Stimulated activated memory B cell treated with anti-CD40 and anti-IgM and Interleukin-4, amounts not matched to agents 10 μg/mL and 1 μg/mL and 100 μg/mL, for 72 hours (primary cell): ENCODE data around the gene GRIK3.

ENCODE experiments used
- ATAC-seq: fragments of 150-1000 bp; cut with Tn5 transposase; 2 replicates; pipeline ENCODE4 v1.10.0; 2021
- H3K27ac Mint-ChIP-seq: one replicate; pipeline ENCODE4 v1.8.0; 2022; ENCODE audit warnings: mild to moderate bottlenecking, mixed read lengths
- H3K27me3 Mint-ChIP-seq: one replicate; pipeline ENCODE4 v1.8.0; 2022; ENCODE audit warnings: mixed read lengths
- H3K36me3 Mint-ChIP-seq: one replicate; pipeline ENCODE4 v1.8.0; 2022; ENCODE audit warnings: mixed read lengths
- H3K4me1 Mint-ChIP-seq: one replicate; pipeline ENCODE4 v1.8.0; 2022; ENCODE audit warnings: mixed read lengths
- H3K4me3 Mint-ChIP-seq: one replicate; pipeline ENCODE4 v1.8.0; 2022; ENCODE audit warnings: mild to moderate bottlenecking, moderate library complexity, mixed read lengths
- H3K9me3 Mint-ChIP-seq: one replicate; pipeline ENCODE4 v1.8.0; 2022; ENCODE audit warnings: mixed read lengths

The GRIK3 gene

DNA sequence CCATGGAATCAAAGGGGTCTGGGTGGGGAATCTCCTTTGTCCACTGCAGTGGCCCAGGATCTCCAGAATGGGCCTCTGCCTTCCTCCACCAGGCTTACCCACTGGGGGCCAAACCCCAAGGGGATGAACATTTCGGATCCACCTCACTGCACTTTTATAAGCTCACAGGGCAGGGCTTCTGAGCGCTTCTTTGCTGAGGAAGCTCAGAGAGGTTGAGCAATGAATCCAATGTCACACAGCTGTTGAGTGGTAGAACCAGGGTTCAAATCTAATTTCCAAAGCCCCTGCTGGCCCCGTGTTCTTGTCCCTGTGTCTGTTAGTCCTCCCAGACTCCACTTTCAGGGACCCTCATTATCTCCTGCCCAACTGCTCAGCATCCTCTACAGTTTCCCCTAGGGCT is 250.8 kb downstream of the GRIK3 start:
- H3K4me1 Mint-ChIP-seq: no peaks in the 10 kb centered on the region
- H3K9me3 Mint-ChIP-seq: no peaks in the 10 kb centered on the region
- peaks cover 39% of the 10 kb centered on the region for H3K27me3 Mint-ChIP-seq
- H3K27ac Mint-ChIP-seq: no peak overlapping the region
- H3K36me3 Mint-ChIP-seq: no peaks in the 10 kb centered on the region
- no peak overlapping the region for H3K4me3 Mint-ChIP-seq
- no peak for ATAC-seq

DNA sequence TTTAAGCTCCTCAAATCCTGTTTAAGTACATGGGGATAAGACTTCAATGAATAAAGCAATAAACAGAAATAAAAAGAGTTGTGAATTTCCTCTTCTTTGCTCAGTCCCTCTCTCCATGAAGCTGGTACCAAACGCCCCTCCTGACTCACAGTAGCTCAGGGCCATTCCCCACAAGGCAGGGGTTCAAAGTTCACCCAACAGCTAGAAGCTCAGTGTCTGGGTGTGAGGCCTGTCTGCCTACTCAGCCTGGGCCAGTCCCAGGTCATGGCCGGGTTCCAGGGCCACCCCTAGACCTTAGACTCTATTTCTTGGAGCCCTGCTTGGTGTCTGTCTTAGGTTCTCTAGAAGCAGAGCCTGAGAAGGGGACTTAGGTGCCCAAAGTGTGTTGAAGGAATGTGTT is 251.5 kb downstream of the GRIK3 start:
- no peak for ATAC-seq
- Mint-ChIP-seq H3K4me3 (no peak overlapping the region), H3K27ac (no peak overlapping the region), H3K36me3 (no peaks in the 10 kb centered on the region), H3K4me1 (no peaks in the 10 kb centered on the region), H3K27me3 (peaks cover 35% of the 10 kb centered on the region), H3K9me3 (no peaks in the 10 kb centered on the region)

DNA sequence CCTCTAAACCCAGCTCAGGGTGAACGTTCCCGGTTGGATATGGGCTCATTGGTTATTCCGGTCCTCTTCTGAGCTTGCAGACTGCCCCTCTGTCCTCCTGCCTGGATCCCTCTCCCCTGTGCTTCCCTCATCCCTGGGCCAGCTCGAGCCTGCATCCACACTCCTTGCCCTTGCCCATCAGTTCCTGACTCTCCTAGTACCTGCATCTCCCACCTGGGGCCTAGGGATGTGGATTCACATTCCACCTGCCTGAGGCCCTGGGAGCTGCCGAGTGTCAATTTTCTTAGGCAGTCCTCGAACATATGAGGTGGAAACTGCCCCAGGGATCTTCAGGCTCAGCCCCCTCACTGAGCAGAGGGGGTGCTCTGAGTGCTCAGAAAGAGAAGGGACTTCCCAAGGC is 252.2 kb downstream of the GRIK3 start:
- Mint-ChIP-seq H3K4me3 (no peak overlapping the region), H3K27ac (no peak overlapping the region), H3K27me3 (peaks cover 28% of the 10 kb centered on the region), H3K4me1 (no peaks in the 10 kb centered on the region), H3K36me3 (no peaks in the 10 kb centered on the region), H3K9me3 (no peaks in the 10 kb centered on the region)
- ATAC-seq: no peak

DNA sequence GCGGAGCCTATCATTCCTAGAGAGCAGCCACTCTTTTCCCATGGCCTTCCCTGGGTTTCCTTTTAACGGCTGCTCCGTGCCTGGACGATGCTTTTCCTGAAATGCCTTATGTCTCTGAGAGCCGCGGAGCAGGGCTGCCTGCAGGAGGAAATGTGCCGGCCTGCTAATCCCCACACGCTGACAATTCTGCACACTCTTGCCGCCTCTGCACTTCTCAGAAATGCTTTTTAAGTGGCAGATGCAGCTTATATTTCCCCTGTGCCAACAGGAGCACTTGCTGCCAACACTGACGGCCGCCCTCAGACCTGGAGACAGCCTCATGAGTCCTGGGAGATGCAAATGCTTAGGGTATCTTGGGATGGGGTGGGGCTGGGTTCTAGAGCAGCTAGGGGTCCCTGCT is 253.2 kb downstream of the GRIK3 start:
- Mint-ChIP-seq H3K9me3 (no peaks in the 10 kb centered on the region), H3K4me3 (no peak overlapping the region), H3K27ac (no peak overlapping the region), H3K36me3 (no peaks in the 10 kb centered on the region), H3K27me3 (peaks cover 30% of the 10 kb centered on the region), H3K4me1 (no peaks in the 10 kb centered on the region)
- no peak for ATAC-seq

DNA sequence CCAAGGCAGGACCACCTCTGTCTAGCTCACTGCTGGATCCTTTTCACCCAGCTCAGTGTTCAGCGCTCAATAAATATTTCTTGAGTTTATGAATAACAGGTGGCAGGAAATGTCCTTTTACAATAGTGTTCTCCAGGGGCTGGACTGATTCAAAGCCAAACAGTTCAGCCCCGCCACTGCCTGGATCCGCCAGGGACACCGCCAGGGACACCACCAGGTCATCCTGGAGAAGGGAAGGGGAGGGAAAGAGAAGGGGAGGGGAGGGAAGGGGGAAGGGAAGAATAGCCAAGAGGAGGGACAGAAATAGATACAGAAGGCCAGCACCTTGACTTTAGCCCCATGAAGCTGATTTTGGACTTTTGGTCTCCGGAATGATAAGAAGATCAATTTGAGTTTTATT is 255.6 kb downstream of the GRIK3 start:
- Mint-ChIP-seq H3K4me3 (no peak overlapping the region), H3K4me1 (no peaks in the 10 kb centered on the region), H3K9me3 (no peaks in the 10 kb centered on the region), H3K27ac (no peak overlapping the region), H3K27me3 (peaks cover 40% of the 10 kb centered on the region), H3K36me3 (no peaks in the 10 kb centered on the region)
- no peak for ATAC-seq

DNA sequence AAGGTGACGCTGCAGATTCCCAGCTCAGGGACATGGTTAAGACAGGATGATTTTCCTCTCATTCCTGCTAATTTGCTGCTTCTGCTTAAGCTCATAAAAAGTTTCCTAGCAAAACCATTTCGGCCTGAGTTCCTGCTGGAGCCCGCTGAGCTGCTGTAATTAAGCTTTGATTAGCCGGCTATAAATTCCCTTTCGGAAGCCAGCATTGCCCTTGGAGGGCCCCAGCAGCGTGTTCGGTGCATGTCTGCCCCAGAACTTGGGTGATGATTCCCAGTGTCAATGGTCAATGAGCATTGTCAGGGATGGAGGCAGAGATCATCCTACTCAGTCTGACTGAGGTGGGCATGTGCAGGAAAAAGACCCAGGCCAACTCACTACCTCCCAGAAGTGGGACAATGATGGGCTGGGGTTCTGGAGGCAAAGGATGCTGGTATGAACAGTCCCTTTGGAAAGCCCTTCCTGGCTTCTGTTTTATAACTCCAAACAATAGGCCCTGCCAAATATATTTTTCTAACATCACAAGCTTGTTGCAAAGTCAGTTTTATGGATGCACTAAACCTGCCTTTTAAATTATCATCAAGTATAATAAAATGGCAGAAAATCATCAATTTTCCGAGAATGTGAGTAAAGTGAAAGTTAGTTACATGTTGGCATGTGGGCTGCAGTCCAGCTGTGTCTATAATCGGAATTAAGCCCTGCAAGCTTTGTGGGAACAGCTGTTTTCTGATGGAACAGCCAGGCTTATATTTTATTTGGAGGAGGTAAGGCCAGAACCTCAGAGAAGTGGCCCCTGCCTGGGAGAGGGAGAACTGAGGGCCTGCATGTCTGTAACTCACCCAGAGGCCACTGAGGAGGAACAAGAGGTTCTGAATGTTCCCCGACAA is 257.1 kb downstream of the GRIK3 start:
- peaks cover 40% of the 10 kb centered on the region for H3K27me3 Mint-ChIP-seq
- no peak overlapping the region for H3K27ac Mint-ChIP-seq
- no peaks in the 10 kb centered on the region for H3K4me1 Mint-ChIP-seq
- no peak for ATAC-seq
- no peaks in the 10 kb centered on the region for H3K36me3 Mint-ChIP-seq
- H3K9me3 Mint-ChIP-seq: no peaks in the 10 kb centered on the region
- H3K4me3 Mint-ChIP-seq: no peak overlapping the region

DNA sequence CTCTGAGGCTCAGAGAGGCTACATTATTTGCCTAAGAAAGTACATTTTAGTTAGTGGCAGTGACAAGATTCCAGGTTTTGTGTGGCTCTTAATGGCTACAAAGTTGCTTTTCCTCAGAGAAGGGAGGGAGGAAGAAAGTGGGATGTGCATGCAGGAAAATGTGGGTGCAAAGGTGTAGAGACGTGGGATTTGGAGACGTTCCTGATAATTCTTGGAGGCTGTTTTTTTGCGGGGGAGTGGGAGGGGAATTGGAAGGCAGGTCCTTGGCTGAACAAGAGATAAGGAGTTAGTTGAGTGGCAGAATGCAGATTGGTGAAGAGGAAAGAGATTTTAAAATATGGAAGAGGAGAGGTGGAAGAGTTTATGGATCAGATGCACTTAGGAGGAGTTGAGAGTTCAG is 258.1 kb downstream of the GRIK3 start:
- no peaks in the 10 kb centered on the region for H3K4me1 Mint-ChIP-seq
- H3K27me3 Mint-ChIP-seq: peaks cover 35% of the 10 kb centered on the region
- no peak overlapping the region for H3K4me3 Mint-ChIP-seq
- H3K36me3 Mint-ChIP-seq: no peaks in the 10 kb centered on the region
- ATAC-seq: no peak
- no peak overlapping the region for H3K27ac Mint-ChIP-seq
- H3K9me3 Mint-ChIP-seq: no peaks in the 10 kb centered on the region

DNA sequence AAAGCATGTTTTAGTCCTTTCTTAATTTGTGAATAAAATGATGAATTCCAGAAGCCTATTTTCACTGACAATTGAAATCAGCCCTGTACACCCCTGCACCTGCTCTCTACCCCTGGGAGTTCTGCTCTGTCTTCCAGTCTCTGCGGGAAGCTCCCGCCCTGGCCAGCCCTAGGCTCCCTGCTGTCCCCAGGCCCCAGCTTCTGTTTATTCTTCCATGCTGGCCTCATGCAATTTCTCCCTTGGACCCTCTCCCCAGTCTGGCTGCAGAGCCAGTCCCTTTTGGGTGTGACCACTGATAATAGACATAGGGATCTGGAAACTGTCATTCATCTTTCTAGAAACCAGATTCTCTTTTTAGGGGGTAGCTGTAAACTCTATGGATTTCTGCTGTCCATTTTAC is 258.6 kb downstream of the GRIK3 start:
- no peaks in the 10 kb centered on the region for H3K9me3 Mint-ChIP-seq
- H3K4me3 Mint-ChIP-seq: no peak overlapping the region
- H3K4me1 Mint-ChIP-seq: no peaks in the 10 kb centered on the region
- H3K27ac Mint-ChIP-seq: no peak overlapping the region
- H3K36me3 Mint-ChIP-seq: no peaks in the 10 kb centered on the region
- H3K27me3 Mint-ChIP-seq: peaks cover 40% of the 10 kb centered on the region
- ATAC-seq: no peak

DNA sequence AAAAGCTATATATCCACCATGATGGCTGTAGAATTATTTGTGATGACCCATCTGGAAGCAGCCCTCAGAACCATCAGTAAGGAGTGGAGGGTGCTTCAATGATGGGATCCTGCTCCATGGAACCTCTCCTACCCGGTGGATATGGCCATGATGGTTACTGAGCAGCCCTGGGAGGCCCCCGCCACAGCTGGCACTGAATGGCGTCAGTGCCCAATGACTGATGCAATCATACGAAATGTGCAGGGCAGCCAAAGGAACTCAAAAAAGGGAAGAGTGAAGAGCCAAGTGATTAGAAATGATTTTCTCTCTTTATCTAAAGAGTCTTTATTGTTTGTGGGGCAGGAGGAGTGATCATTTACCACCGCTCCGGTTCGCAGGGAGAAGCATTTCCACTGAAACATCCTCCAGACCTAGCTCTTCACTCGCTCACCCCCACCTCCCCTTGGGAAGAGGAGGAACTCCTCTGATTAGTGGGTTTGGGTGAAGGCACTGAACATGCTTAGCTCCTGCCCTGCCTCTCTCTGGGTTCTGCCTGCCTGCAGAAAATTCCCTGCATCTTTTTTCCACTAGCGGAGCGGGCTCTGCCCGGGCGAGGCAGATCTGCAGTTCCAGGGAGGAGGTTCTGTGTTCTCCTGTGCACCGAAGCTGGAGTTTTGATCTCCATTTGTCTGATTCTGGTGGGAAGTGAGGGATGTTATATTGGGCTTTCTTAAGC is 260.3 kb downstream of the GRIK3 start:
- Mint-ChIP-seq H3K36me3 (no peaks in the 10 kb centered on the region), H3K9me3 (no peaks in the 10 kb centered on the region), H3K27me3 (peaks cover 58% of the 10 kb centered on the region), H3K4me3 (no peak overlapping the region), H3K27ac (no peak overlapping the region), H3K4me1 (no peaks in the 10 kb centered on the region)
- no peak for ATAC-seq

DNA sequence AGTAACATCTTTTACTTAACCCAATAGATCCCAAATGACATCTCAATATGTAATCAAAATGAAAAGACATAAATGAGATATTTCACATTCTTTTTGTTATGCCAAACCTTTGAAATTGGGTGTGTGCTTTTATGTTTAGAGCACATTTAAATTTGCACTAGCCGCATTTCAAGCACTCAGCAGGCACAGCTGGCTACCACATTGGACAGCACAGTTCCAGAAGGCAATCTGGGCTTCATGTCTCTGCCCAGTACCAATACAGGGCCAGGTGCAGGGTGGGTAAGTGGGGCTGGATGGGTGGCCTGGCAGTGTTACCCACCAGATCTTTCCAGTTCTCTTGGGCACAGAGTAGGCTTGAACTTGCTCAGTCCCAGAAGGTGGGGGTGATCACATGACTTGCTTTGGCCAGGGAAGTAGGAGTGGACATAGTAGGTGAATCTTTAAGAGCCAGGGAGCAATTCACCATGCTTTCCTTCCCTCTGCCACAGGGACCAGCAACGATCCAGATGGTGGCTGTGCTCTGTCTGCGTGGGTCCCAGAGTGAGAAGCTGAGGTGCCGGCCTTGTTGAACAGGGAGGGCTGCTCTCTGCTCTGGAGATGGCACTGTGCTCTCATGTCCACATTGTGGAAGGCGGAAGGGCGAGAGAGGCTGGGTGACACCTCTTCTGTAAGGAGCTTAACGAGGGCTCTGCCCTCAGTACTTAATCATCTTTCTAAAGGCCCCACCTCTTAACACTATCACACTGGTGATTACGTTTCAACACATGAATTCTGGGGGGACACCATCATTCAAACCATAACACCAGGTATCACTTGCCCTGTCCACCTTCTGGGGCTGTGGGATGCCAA is 261.4 kb downstream of the GRIK3 start:
- no peak for ATAC-seq
- Mint-ChIP-seq H3K4me1 (no peaks in the 10 kb centered on the region), H3K36me3 (no peaks in the 10 kb centered on the region), H3K27ac (no peak overlapping the region), H3K9me3 (no peaks in the 10 kb centered on the region), H3K27me3 (peaks cover 69% of the 10 kb centered on the region), H3K4me3 (no peak overlapping the region)

DNA sequence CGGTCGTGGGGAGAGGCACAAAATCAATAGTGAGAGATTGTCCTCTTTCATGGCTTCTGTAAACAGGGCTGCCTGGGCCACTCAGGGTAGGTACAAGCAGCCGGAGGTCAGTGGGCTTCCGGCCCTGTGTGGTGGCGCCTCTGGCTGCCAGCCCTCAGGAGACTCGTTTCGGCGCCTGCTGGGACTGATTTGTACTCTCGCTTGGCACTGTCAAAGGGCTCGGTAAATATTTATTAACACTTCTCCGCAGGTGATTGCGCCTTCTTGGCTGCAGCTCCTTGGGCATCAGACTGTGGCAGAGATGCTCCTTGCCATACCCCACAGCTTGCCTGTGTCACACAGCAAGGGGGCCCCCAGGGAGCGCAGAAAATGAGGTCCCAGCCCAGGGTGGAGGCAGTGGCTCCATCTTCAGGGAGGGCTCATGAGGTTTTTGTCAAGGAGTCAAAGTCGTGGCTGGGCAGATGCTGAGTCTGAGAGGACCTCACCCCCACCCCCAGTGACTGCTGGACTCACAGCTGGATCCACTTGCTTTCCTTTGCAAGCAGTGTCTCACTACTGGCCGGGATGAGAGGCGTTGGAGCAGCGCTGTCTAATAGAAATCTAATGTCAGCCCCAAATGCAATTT is 262.5 kb downstream of the GRIK3 start:
- no peaks in the 10 kb centered on the region for H3K4me1 Mint-ChIP-seq
- H3K27me3 Mint-ChIP-seq: peaks cover 70% of the 10 kb centered on the region
- no peaks in the 10 kb centered on the region for H3K9me3 Mint-ChIP-seq
- ATAC-seq: no peak
- no peak overlapping the region for H3K4me3 Mint-ChIP-seq
- no peaks in the 10 kb centered on the region for H3K36me3 Mint-ChIP-seq
- no peak overlapping the region for H3K27ac Mint-ChIP-seq

DNA sequence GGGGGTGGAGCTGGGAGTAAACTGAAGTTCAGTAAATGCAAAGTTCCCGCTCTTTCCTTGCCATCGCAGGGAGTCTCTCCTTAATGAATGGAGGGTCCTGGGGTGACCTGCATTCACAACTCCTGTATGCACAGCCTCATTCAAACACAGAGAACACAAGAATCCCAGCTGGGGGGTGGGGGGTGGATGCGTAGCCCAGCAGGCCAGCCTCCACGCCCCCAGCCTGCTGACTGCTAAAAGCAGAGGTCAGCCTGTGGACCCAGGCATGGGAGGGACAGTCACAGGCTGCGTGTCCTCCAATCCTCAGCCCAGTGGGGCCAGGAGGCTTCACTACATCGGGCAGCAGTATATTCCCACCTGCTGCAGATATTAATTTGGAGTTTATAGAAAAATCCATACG is 263.1 kb downstream of the GRIK3 start:
- no peak for ATAC-seq
- no peak overlapping the region for H3K4me3 Mint-ChIP-seq
- H3K27me3 Mint-ChIP-seq: peaks cover 64% of the 10 kb centered on the region
- no peak overlapping the region for H3K27ac Mint-ChIP-seq
- no peaks in the 10 kb centered on the region for H3K9me3 Mint-ChIP-seq
- no peaks in the 10 kb centered on the region for H3K36me3 Mint-ChIP-seq
- no peaks in the 10 kb centered on the region for H3K4me1 Mint-ChIP-seq

DNA sequence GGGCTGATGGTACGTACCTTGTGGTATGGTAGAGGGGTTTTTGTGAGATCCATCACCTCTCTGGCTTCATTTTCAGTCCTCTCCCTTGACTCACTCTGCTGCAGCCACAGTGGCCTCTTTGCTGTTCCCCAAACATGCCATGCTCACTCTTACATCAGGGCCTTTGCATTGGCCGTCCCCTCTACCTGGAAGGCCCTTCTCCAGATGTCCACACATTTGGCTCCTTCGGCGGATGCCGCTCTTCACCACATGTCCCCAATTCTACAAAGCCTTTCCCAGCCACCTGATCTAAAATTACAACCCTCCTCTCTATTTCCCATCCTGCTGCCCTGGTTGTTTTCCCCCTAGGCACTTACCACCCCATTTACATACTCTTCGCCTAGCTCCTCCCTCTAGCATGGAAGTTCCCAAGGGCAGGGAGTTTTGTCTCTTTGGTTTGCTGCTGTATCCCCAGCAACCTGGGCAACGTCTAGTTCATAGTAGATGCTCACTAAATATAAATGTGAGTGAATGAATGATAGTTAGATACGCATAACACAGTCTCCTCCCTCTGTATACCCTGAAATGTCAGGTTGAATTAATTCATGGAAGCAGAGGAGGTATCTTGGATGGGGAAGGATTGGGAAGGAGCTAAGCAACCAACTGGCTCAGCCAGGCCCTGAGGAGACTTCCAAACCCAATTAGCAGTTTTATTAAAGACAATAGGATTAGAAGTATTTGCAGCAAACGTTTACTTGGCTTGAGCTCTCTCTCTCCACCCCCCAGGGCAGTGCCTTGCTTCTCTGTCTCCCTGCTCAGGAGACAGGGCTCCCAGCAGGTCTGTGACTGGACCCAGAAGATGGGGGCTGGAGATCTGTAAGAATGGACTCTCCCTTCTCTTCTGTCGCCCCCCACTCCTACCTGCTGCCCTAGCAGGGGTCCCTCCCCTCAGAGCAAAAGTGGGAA is 264.2 kb downstream of the GRIK3 start:
- no peaks in the 10 kb centered on the region for H3K36me3 Mint-ChIP-seq
- no peak overlapping the region for H3K27ac Mint-ChIP-seq
- H3K9me3 Mint-ChIP-seq: no peaks in the 10 kb centered on the region
- no peaks in the 10 kb centered on the region for H3K4me1 Mint-ChIP-seq
- no peak overlapping the region for H3K4me3 Mint-ChIP-seq
- H3K27me3 Mint-ChIP-seq: peaks cover 53% of the 10 kb centered on the region
- no peak for ATAC-seq

DNA sequence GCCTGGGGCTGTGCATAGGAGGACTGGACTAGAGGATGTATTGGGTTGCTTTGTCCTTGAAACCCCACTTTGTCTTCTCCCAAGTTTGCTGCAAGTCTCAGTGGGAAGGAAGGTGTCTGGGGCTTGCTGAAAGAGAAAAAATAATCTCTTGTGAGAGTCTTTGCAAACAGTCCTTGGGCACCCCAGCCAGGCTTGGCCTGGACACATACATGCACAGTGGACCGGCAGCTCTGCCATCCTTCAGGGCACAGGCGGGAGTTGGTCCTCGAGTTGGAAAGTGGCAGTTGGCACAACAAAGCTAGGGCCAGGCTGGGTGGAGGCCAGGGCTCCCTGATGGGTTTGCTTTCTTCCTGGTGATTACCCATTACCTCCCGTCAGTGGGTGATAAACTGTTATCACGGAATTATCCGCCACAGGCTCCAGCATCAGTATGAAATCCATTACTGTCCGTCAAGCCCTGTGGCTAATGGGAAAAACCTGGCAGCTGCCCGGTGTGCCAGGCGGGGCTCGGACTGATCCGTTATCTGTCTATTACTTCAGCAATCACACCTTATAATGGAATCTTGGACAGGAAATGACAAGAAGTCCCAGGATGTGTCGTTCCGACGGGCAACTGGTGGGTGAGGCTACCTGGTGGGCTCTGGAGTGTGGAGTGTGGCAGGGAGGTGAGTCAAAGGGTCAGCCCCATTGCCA is 265.7 kb downstream of the GRIK3 start:
- no peak for ATAC-seq
- Mint-ChIP-seq H3K9me3 (no peaks in the 10 kb centered on the region), H3K36me3 (no peaks in the 10 kb centered on the region), H3K4me1 (no peaks in the 10 kb centered on the region), H3K27me3 (peaks cover 39% of the 10 kb centered on the region), H3K4me3 (no peak overlapping the region), H3K27ac (no peak overlapping the region)
